ENCODE data around the gene YEATS4. TPM values are rescaled to one million over a fixed set of nuclear protein-coding genes. Genes with fewer than 3 reads are reported as not detected.

The YEATS4 gene
- total and polyA plus RNA-seq, 2 experiments from 2014 or later: 64.7 to 90.5 TPM

- TF ChIP-seq ZNF462 (CRISPR knock-in tag; IDR thresholded peaks at IDR 0.05) (no peak), REST (IDR thresholded peaks at IDR 0.05; ENCODE audit: unreplicated experiment) (no peak), ETS1 (IDR thresholded peaks at IDR 0.05) (no peak), EZH2phosphoT487 (IDR thresholded peaks at IDR 0.05; ENCODE audit: unreplicated experiment) (no peak), ZNF331 (CRISPR knock-in tag; IDR thresholded peaks at IDR 0.05; ENCODE audit: low read depth) (no peak), EZH2 (IDR thresholded peaks at IDR 0.05; ENCODE audit: low read depth, unreplicated experiment) (no peak), STAT1 (IDR thresholded peaks at IDR 0.05; ENCODE audit: unreplicated experiment) (no peak)
Measured at GRCh38 chr12:69397978-69398377, 38.4 kb downstream of the YEATS4 start (continued).
